HG03196 (cell line): Measurements from ENCODE around the gene THEMIS.
"Not testable (repeated sequence)": the region's sequence is repeated elsewhere in the genome, so short reads cannot be mapped to it uniquely, and the experiment has no call there.

ENCODE experiments used
- ATAC-seq: cut with Tn5 transposase; IDR thresholded peaks from one replicate; pipeline ENCODE4 v1.9.1; 2021; ENCODE audit not compliant: unreplicated experiment

THEMIS gene

GRCh38 chr6:127807806-127808517 lies 92.9 kb downstream of the THEMIS start:
- no peak for ATAC-seq

- ATAC-seq = no peak
Observed at GRCh38 chr6:127796713-127797112, 104.1 kb downstream of the THEMIS start.

- no peak for ATAC-seq
Observed at GRCh38 chr6:127794405-127794804, 106.5 kb downstream of the THEMIS start.

GRCh38 chr6:127793396-127793795 lies 107.5 kb downstream of the THEMIS start:
- ATAC-seq = no peak

GRCh38 chr6:127792616-127793015 lies 108.2 kb downstream of the THEMIS start:
- no peak for ATAC-seq

GRCh38 chr6:127791779-127792528 lies 108.9 kb downstream of the THEMIS start:
- no peak for ATAC-seq

- no peak for ATAC-seq
Observed at GRCh38 chr6:127790571-127790970, 110.3 kb downstream of the THEMIS start.

- no peak for ATAC-seq
Observed at GRCh38 chr6:127786109-127786508, 114.7 kb downstream of the THEMIS start.

GRCh38 chr6:127784468-127784867 lies 116.4 kb downstream of the THEMIS start:
- ATAC-seq = no peak

- ATAC-seq = not testable (repeated sequence)
Observed at GRCh38 chr6:127781636-127782272, 119.1 kb downstream of the THEMIS start.

GRCh38 chr6:127776320-127776719 lies 124.5 kb downstream of the THEMIS start:
- ATAC-seq = no peak

- no peak for ATAC-seq
Observed at GRCh38 chr6:127775371-127775770, 125.5 kb downstream of the THEMIS start.

GRCh38 chr6:127768745-127769144 lies 132.1 kb downstream of the THEMIS start:
- ATAC-seq = no peak

- no peak for ATAC-seq
Observed at GRCh38 chr6:127768223-127768622, 132.6 kb downstream of the THEMIS start.

- no peak for ATAC-seq
Observed at GRCh38 chr6:127765949-127766348, 134.9 kb downstream of the THEMIS start.

GRCh38 chr6:127762284-127762683 lies 138.6 kb downstream of the THEMIS start:
- ATAC-seq = no peak

- ATAC-seq = no peak
Observed at GRCh38 chr6:127761084-127761483, 139.8 kb downstream of the THEMIS start.

- no peak for ATAC-seq
Observed at GRCh38 chr6:127749095-127749494, 151.8 kb downstream of the THEMIS start.

- ATAC-seq = no peak
Observed at GRCh38 chr6:127748290-127748689, 152.6 kb downstream of the THEMIS start.

- no peak for ATAC-seq
Observed at GRCh38 chr6:127738423-127738822, 162.4 kb downstream of the THEMIS start.

- ATAC-seq = no peak
Observed at GRCh38 chr6:127737768-127738167, 163.1 kb downstream of the THEMIS start.

- peak; percentile 85 for ATAC-seq
Observed at GRCh38 chr6:127737009-127737486, 163.8 kb downstream of the THEMIS start.
